Astrocyte of the cerebellum (primary cell): ENCODE measurements around the gene NETO1.

ENCODE experiments used
- DNase-seq: peaks from one replicate; pipeline ENCODE4 v3.0.0-alpha.2; 2011; ENCODE audit warnings: low read depth
- H3K4me3 ChIP-seq: 2 replicates; pipeline ENCODE4 v1.5.1; 2011; ENCODE audit warnings: mild to moderate bottlenecking, low read depth, low read length, moderate library complexity
- CTCF ChIP-seq: IDR thresholded peaks from 2 replicates; pipeline ENCODE4 v1.5.1; 2012; ENCODE audit warnings: low read length, low read depth, moderate library complexity, mild to moderate bottlenecking; ENCODE audit errors: missing control alignments
- in situ Hi-C: cut with HindIII; loops from 2 replicates; pipeline ENCODE4 v1.10.0; 2017; ENCODE audit warnings: low sequenced_read_pairs

The NETO1 gene

GRCh38 chr18:72811047-72811446, 56.7 kb downstream of the NETO1 start:
- DNase-seq: no peak
- in situ Hi-C loops: no loop called here
- no peak overlapping the region for H3K4me3 ChIP-seq
- no peak for TF ChIP-seq CTCF

GRCh38 chr18:72808680-72809079, 59.1 kb downstream of the NETO1 start:
- in situ Hi-C loops: no loop called here
- no peak overlapping the region for H3K4me3 ChIP-seq
- no peak for TF ChIP-seq CTCF
- DNase-seq: no peak

- in situ Hi-C loops: no loop called here
- no peak overlapping the region for H3K4me3 ChIP-seq
- no peak for TF ChIP-seq CTCF
Measured at GRCh38 chr18:72799106-72799505, 68.7 kb downstream of the NETO1 start.

GRCh38 chr18:72783530-72783929, 84.3 kb downstream of the NETO1 start:
- no peak for TF ChIP-seq CTCF
- in situ Hi-C loops: no loop called here
- DNase-seq: no peak
- H3K4me3 ChIP-seq: no peak overlapping the region

More at GRCh38 chr18:72799106-72799505, 68.7 kb downstream of the NETO1 start:
- DNase-seq: no peak

- in situ Hi-C loops: no loop called here
Measured at GRCh38 chr18:72774914-72775313, 92.9 kb downstream of the NETO1 start.

GRCh38 chr18:72772916-72773315, 94.9 kb downstream of the NETO1 start:
- no peak for TF ChIP-seq CTCF
- DNase-seq: no peak
- in situ Hi-C loops: no loop called here
- H3K4me3 ChIP-seq: no peak overlapping the region

More at GRCh38 chr18:72774914-72775313, 92.9 kb downstream of the NETO1 start:
- TF ChIP-seq CTCF: no peak
- no peak overlapping the region for H3K4me3 ChIP-seq
- DNase-seq: no peak
